H7 (cell line): ENCODE results near the gene NAA40. TPM values are rescaled to one million over a fixed set of nuclear protein-coding genes. Genes with fewer than 3 reads are reported as not detected.
"Not testable (repeated sequence)": the region's sequence is repeated elsewhere in the genome, so short reads cannot be mapped to it uniquely, and the experiment has no call there.

Experiments used
- DNase-seq: peaks from one replicate; pipeline ENCODE4 v3.0.0; 2012
- H3K27me3 ChIP-seq: 2 replicates; pipeline ENCODE4 v1.6.0; 2011; ENCODE audit warnings: mild to moderate bottlenecking, low read length; ENCODE audit not compliant: control insufficient read depth, insufficient read depth
- H3K36me3 ChIP-seq: replicated peaks from 2 replicates; pipeline ENCODE4 v1.5.1; 2011; ENCODE audit warnings: low read length; ENCODE audit not compliant: control insufficient read depth, insufficient read depth
- H3K4me3 ChIP-seq: 2 replicates; pipeline ENCODE4 v1.5.1; 2011; ENCODE audit warnings: low read depth, mild to moderate bottlenecking, control low read depth, low read length, moderate library complexity; ENCODE audit not compliant: insufficient read depth
- total RNA-seq: library from RNA; depleted of rRNA; stranded (reverse); fragments of >200 nt; shearing (Covaris generic); gene quantifications from 2 replicates; pipeline ENCODE4 v1.2.3, GENCODE V29; 2014

The NAA40 gene
- total RNA-seq, 1 experiment from 2014 or later: 15.0 TPM

GRCh38 chr11:63939397-63939891 lies 642 bp downstream of the NAA40 start:
- H3K36me3 ChIP-seq: peaks cover 1% of the 10 kb centered on the region
- no peak for DNase-seq
- H3K4me3 ChIP-seq: peak overlapping the region; percentile 84
- no peaks in the 10 kb centered on the region; the same call in 1 of the 2 replicates for H3K27me3 ChIP-seq

DNA sequence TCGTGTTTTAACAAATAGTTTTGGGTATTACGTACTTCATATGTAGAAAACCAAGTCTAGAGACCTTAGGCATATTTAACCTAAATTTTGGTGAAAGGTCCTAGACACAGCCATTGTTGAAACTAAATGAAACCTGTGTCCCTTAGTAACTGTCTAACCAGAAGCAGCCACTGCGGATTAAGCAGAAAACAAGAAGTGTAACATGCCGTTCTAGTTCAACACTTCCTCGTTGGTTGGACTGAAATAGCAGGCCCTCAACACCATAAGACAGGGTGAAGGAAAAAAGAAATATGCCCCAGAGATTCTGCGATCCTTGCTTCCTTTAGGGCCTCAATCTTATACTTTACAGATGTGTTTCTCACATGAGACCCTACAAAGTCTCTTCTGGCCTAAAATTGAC lies 2.0 kb downstream of the NAA40 start:
- no peak overlapping the region for H3K4me3 ChIP-seq
- DNase-seq: no peak
- peaks cover 3% of the 10 kb centered on the region for H3K36me3 ChIP-seq
- no peaks in the 10 kb centered on the region for H3K27me3 ChIP-seq

- Histone ChIP-seq H3K36me3 (peaks cover 10% of the 10 kb centered on the region), H3K27me3 (no peaks in the 10 kb centered on the region), H3K4me3 (no peak overlapping the region)
- DNase-seq: no peak
These were observed 3.1 kb downstream of the NAA40 start for GRCh38 chr11:63941901-63942300.

GRCh38 chr11:63942803-63943202 lies 4.0 kb downstream of the NAA40 start:
- Histone ChIP-seq H3K36me3 (peaks cover 10% of the 10 kb centered on the region), H3K27me3 (no peaks in the 10 kb centered on the region), H3K4me3 (no peak overlapping the region)
- DNase-seq: no peak

- Histone ChIP-seq H3K36me3 (peaks cover 11% of the 10 kb centered on the region), H3K4me3 (no peak overlapping the region), H3K27me3 (no peaks in the 10 kb centered on the region)
- no peak for DNase-seq
These were observed 6.2 kb downstream of the NAA40 start for GRCh38 chr11:63944987-63945386.

DNA sequence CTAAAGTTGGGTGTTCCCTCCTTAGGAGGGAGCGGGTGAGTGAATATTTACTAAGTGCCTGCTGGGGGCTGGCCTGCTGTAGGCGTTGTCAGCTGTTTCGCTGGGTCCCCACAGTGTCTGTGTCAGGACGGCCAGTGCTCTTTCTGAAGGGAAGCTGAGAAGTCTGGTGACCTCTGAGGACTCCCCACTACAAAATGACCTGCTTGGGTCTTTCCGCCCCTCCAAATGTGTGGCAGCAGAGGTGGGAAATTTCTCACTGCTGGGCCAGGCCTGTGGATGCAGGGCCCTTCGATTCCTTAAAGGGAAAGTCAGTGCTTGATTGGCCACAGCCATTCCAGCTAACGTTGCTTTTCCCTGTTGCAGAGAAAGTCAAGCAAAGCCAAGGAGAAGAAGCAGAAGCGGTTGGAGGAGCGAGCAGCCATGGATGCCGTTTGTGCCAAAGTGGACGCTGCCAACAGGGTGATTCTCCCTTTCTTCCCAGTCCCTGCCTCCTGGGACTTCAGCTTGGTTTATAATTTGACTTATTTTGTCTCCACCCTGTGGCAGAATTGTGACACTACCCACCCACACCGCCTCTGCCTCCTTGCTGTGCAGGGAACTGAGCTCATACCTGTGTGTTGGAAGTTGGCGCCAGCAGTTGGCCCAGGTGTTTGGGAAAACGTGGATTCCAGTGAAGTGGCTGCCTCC lies 6.8 kb downstream of the NAA40 start:
- peak; percentile 86 for DNase-seq
- peaks cover 11% of the 10 kb centered on the region for H3K36me3 ChIP-seq

GRCh38 chr11:63951779-63952536 lies 13.2 kb downstream of the NAA40 start:
- Histone ChIP-seq H3K27me3 (no peaks in the 10 kb centered on the region), H3K4me3 (no peak overlapping the region), H3K36me3 (peaks cover 32% of the 10 kb centered on the region)
- no peak for DNase-seq

More for the DNA sequence above, 6.8 kb downstream of the NAA40 start:
- Histone ChIP-seq H3K4me3 (no peak overlapping the region), H3K27me3 (no peaks in the 10 kb centered on the region)

- peaks cover 32% of the 10 kb centered on the region for H3K36me3 ChIP-seq
- no peak for DNase-seq
- no peaks in the 10 kb centered on the region for H3K27me3 ChIP-seq
- H3K4me3 ChIP-seq: no peak overlapping the region
These were observed 13.8 kb downstream of the NAA40 start for GRCh38 chr11:63952570-63952969.

DNA sequence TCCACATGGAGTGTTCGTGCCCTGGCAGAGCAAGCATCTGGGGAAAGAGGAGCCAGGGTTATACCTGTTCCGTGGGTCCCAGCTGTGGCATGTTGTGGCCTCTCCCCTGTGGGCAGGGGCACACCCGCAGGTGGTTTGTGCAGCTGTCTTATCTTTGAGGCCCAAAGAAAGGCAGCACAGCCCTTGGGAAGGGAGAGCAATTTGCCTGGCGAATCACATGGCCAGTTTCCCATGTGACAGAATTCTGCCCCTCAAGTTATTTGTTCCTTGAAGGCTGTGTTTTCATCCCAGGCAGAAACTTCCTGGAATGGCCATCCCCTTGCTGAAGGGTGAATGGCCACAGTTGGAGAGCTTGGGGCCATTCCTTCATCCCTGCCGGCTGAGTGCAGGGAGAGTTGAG lies 19.2 kb downstream of the NAA40 start:
- no peak overlapping the region for H3K4me3 ChIP-seq
- peaks cover 23% of the 10 kb centered on the region for H3K36me3 ChIP-seq
- H3K27me3 ChIP-seq: no peaks in the 10 kb centered on the region
- DNase-seq: no peak

DNA sequence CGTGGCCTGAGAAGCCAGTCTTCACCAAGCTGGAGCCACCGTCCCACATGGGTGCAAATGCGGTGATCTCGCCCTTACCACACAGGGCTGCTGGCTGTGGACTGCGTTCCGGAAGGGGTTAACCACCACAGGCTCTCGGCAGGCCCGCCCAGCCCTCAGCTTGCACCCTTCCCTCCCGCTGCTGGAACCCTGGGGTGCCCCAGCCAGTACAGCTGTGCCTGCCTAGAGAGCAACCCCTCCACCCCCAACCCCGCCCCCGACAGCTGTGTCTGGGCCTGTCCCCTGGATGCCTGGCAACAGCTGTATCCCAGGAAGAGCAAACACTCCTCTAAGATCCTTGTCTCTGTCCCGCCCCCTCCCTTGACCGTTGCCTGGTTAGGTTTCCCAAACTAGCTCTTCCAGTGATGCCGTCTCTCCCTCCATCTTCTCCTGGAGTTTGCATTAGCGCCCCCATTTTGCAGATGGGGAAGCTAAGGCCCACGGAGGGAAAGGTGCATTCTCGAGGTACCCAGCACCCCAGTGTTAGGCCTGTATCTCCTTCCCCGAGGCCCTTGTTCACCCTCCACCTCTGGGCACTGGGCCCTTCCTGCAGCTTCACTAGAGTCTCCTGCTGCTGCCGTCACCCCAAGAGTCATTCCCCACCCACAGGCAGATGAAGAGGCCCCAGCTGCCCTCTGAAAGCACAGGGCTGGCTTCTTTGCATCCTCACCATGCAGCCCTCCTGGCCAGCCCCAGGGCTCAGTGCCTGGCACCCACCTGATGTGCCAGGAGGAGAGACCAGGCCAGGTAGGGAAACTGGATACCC lies 23.0 kb downstream of the NAA40 start:
- DNase-seq: peak; percentile 85
- no peak overlapping the region for H3K4me3 ChIP-seq
- no peaks in the 10 kb centered on the region for H3K27me3 ChIP-seq
- no peaks in the 10 kb centered on the region for H3K36me3 ChIP-seq

DNA sequence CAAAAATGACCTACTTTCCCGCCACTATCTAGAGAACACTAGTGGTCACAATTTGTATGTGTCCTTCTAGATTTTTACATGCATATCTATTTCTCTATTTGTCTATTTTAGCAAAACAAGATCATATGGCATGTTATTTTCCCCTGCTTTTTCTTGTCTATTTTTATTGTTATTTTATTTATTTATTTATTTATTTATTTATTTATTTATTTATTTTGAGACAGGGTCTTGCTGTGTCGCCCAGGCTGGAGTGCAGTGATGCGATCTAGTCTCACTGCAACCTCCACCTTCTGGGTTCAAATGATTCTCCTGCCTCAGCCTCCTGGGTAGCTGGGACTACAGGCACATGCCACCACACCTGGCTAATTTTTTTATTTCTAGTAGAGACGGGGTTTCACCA lies 25.1 kb downstream of the NAA40 start:
- not testable (repeated sequence) for DNase-seq

DNA sequence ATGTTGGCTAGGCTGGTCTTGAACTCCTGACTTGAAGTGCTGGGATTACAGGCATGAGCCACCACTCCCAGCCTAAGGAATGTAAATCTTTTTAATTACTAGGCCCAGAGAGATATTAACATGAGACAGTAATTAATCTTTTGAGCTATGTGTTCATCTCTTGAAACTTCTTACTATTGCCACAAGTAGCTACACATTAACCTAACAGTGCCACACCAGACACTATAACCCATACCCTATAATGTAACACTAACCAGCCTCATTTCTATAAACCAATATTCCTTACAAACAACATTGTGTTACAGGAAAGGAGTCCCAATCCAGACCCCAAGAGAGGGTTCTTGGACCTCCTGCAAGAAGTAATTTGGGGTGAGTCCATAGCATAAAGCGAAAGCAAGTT lies 27.6 kb downstream of the NAA40 start:
- DNase-seq: no peak
- Histone ChIP-seq H3K27me3 (peaks cover 2% of the 10 kb centered on the region; the same call in 1 of the 2 replicates), H3K36me3 (no peaks in the 10 kb centered on the region), H3K4me3 (no peak overlapping the region)

More for the DNA sequence above, 25.1 kb downstream of the NAA40 start:
- H3K27me3 ChIP-seq, H3K36me3 ChIP-seq, H3K4me3 ChIP-seq: not testable (repeated sequence)

DNA sequence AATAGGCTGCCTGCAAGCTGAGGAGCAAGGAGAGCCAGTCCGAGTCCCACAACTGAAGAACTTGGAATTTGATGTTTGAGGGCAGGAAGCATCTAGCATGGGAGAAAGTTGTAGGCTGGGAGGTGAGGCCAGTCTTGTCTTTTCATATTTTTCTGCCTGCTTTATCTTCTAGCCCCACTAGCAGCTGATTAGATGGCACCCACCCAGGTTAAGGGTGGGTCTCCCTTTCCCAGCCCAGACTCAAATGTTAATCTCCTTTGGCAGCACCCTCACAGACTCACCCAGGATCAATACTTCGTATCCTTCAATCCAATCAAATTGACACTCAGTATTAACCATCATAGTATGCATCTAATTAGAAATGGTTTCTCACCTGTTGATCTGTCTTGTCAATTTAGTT lies 30.7 kb downstream of the NAA40 start:
- H3K4me3 ChIP-seq: no peak overlapping the region
- no peak for DNase-seq
- peaks cover 2% of the 10 kb centered on the region; the same call in 1 of the 2 replicates for H3K27me3 ChIP-seq
- H3K36me3 ChIP-seq: no peaks in the 10 kb centered on the region

DNA sequence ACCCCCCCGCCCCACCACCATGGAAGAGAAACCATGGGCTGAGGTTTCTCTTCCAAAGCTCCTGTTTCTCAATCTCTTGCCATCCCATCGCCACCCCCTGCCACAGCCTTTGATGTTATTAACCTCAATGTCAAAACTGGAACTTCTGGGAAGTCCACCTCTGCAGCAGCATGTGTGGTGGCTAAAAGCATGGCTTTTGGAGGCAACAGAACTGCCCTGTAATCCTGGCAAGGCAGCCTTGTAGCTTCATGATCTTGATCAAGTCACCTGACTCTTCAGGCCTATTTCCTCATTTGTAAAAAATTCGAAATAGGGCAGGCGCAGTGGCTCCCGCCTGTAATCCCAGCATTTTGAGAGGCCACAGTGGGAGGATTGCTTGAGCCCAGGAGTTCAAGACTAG lies 32.1 kb downstream of the NAA40 start:
- H3K4me3 ChIP-seq: no peak overlapping the region
- no peak for DNase-seq
- H3K36me3 ChIP-seq: no peaks in the 10 kb centered on the region
- H3K27me3 ChIP-seq: peaks cover 2% of the 10 kb centered on the region; the same call in 1 of the 2 replicates
